ENCODE data around the gene SOBP.

The SOBP gene

DNA sequence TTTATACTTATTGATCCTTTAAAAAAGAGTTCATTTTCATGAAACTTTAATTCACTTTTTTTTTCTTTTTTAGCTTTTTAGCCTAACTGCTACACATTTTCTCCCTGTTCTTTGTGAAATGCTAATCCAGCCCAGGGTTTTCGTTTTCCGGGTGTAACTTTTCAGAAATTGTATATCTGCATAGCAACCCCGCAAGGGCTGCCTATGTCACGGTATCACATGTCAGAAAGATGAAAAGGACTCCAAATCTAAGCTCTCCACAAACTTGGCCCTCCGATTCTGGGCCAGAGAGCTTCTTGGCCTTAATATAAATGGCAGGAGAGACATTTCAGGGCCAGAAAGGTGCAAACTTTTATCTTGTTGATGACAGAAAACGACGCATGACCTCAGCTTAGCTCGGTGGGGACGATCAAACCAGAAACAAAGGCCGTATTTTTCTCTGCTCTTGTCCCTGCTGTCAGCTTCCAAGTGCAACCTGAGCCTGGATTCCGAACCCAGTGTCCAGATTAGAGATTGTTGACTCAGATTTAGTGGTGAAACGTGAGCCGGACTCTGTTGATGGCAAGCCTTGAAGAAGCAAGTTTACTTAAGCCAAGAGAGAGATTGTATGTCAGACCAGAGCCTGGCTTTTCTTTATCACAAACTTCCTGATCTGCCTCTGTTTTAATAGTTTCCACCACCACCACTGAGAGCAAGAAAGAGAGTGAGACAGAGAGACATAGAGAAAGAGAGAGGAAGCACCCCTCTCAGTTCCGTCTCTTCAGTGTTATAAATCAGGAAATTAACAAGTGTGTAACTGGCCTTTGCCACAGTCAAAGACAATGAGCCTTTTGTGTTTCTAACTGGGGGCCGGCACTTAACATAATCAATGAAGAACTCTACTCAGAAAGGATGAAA, 176.4 kb downstream of the SOBP start:
- peak; percentile 13 to 56 for DNase-seq

DNA sequence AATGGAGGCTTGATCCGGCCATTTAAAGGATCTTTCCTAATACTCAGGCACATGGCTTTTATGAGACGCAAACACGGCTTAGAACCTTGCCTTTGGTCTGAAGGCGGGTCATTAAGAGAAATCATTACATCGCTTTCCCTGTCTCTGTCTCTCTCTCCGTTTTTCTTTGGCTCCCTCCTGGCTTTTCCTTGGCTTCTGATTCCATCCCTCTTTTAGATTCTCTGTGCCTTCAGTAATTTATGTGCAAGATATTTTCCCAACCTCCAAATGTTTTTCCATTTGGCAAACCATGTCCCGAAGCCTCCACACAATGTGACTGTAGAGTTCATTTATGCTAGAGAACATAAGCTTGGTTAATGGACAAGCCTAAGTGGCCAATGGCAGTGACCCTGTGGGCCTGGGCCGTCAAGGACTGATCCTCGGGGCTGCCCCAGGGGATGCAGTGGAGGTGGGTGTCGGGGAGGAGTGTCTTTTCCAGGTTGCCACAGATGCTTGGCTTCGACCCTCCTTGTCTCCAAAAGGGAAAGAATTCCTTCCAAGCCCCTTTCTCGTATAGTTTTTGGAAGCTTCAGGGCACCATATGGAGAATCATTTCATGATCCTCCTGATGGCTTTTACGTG, 177.2 kb downstream of the SOBP start:
- DNase-seq: no peak

DNA sequence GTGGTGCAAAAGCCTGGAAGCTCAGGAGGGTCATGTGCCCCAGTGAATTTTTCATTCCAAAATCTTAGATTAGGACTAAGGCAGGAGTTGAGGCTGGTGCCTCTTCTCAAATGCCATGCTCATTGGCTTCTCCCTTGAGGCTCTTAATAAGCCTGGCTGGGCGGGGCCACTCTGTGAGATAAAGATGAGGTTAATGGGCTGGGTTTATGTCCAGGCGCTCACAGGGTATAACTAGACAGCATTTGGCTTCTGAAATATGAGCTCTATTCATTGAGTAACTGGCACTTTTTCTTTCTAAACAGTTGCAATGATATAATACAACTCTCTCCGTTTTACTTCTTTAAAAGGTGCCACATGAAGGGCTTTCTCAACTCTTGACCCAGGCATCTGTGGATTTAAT, 177.9 kb downstream of the SOBP start:
- DNase-seq: no peak

DNA sequence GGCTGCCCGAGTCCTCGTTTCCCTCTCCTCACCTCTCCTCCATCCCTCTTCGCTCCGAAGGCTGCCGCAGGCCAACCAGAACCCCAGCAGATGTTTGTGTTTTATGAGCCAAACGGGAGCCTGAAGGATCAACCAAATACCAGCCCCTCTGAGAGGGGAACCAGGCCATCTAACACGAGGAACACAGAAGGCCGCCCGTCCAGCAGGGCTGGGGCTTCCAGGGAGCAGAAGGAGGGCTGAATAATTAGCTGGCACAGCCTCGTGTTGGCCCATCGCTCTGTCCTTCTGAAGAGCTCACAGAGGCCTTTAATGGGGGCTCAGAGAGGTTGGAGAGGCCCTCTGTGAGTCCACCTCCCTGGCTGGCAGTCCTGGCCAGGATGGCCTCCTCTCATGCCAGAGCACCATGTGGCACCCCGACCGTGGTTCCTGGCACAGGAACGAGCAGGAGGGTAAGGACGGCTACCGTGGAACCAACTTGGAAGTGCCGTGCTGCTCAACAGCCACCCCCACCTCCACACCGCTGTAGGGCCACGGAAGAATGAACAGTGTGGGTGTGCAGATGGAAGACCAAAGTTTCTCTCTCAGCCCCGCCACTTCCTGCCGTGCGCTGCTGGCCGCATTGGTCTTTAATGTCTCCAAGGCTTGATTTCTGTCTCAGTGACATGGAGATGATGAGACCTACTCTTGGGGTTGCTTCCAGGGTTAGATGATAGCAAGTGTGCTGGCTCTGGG, 179.0 kb downstream of the SOBP start:
- no peak for DNase-seq

DNA sequence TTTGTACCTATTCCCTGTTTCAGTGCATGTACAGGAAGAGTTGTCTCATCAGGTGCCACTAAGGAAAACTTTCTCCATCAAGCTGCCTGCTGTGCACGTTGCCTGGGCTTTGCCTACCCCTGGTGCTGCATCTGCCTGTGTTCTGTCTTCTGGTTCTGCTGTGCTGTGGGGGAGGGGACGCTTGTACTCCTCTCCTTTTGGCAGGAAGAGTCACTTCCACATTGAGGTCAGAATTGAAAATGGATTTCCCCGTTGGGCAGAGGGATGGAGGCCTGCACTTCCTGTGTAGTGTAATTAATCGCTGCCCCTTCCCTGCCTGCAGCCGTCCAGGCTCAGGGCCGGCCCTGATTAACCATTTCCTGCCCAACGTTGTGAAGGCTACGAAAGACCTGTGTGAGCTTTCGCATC, 180.9 kb downstream of the SOBP start:
- DNase-seq: peak; percentile 91

DNA sequence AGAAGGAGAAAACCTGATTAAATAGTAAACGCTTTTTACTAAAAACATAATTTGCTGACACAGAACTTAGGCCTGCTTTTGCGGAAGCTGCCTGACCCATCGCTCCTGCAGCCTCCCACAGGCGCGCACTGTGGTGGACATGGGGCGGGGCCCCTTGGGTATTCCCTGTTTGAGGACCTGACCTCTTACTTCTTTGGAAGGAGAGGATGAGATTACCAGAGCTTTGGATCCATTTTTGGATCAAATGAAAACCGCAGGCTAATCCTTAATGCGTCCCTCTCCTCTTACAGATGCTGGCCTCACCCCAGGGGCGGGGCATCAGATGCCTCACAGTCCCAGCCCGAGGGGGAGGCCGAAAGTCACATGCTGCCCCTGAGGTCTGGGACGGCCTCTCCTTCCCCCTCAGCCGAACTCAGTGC, 183.2 kb downstream of the SOBP start:
- no peak for DNase-seq

DNA sequence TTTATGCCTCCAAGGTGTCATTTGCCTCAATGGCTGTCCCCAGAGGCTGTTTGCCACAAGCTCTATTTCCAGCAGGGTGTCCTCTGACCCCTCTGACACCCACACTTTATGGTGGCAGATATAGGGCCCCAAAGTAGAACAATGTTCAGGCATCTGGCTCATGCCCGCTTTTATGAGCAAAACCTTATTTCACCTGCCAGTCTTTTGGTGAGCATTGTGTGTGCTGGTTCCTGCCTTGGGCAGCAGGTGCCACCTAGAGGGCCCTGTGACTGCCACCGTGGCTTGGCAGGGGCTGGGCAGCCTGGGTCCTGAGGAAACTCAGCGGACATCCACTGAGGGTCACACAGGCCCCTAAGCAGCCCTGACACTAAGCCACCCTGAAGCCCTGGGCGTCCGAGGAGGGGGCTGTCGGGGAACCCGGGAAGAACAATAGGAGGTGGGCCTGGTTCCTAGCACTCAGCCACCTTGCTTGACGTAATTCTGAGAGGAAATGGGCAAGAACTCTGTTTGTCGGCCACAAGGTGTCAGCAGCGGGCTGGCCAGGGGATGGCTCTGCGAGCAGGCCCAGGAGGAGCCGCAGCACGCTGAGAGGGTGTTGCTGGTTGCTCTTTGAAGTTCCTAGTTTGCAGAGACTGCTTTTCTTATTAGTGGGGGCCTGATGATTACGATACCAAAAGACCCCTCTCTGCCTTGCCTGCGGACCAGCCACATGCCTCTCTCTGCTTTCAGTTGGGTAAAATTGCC, 185.2 kb downstream of the SOBP start:
- DNase-seq: peak; percentile 70 to 86

DNA sequence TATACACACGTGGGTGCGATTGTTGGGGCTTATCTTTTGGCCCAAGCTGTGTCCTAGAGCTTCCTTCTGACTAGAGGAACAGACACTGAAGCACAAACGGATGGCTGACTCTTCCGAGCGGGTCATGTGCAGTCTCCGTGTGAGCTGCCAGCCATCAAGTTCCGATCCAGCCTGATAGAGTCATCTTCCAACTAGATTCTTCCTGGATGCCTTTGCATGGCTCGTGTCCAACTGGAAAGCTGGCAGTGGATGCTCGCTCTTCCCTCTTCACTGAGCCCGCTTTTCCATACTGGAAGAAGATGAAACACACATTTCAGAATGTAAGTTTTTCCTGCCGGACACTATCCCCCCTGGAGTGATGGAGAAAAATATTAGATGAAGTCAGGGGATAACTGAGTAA, 186.1 kb downstream of the SOBP start:
- no peak for DNase-seq

DNA sequence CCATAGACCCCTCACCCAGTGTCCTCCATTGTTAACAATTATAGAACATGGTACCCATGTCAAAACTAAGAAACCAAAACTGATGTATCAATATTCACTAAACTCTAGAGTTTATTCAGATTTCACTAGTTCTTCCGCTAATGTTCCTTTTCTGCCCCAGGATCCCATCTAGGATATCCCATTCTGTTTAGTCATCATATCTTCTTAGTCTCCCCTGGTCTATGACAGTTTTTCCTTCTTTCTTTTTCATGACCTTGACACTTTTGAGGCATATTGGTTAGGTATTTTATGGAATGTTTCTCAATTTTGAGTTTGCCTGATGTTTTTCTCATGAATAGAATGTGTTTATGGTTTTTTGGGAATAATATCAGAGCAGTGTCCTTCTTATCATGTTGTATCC, 187.5 kb downstream of the SOBP start:
- DNase-seq: no peak

DNA sequence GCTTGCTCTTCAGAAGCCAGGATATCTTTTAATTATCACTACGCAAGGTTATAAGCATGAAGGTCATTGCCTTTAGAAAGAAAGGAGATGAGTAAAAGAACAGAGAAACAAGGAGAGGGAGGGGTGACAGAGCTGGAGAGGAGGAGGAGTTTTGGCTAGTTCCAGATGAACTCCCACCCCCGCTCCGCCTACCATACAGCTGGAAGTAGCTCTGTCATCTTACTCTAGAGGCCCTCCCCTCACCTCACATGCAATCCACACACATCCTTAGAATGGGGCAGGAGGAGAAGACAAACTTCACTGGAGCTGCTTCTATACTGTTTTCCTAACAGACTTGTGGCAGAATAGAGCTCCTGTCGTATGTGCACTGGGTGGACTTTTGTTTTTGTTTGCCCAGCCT, 189.5 kb downstream of the SOBP start:
- DNase-seq: no peak

DNA sequence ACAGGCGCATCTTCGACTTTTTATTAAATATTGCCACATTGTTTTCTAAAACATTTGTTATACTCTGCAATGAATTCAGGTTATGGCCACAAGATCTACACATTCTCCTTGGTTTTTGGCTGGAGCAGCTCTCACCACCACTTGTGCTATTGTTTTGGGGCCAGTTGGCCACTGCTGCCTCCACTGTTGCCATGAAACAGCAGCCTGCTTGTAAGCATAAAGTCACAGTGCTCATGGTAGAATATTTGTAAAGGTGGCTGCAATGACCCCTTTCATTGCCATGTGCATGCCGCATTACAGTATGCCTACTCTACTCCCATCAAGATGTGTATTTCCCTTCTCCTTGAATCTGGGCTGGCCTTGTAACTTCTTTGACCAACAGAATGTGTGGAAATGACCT, 192.8 kb downstream of the SOBP start:
- DNase-seq: no peak

DNA sequence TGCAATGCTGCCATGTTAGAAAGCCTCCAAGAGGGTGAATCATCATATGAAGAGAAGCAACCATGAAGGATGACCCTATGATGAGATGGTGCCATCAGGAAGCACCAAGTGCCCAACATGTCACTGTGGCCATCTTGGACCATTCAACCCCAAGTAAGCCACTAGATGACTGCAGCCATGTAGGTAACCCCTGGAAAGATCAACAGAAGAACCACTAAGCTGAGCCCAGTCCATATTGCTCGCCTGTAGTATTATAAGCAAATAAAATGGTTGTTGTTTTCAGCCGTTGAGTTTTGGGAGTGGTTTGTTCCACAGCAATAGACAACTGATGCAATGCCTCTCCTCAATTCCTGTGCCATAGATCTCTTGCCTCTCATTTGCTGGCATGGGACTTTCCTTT, 193.3 kb downstream of the SOBP start:
- DNase-seq: no peak

DNA sequence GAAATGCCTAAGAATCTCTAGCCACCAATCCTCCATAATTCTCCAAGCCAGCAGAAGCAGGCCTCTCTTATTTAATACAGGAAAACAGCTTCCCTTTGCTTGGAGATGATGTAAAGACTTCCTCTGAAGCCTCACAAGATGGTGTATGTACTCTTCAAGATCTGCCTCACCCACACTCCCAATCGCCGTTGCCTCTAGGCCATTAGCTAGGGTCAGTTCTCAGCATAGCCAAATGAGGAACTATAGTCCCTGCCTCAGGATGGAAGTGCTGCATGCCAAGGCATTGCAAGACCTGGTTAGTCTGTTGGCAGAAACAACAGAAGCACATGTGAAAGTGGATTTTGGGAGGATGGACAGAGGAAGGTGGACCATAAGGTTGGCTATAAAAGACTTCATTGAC, 195.1 kb downstream of the SOBP start:
- no peak for DNase-seq

DNA sequence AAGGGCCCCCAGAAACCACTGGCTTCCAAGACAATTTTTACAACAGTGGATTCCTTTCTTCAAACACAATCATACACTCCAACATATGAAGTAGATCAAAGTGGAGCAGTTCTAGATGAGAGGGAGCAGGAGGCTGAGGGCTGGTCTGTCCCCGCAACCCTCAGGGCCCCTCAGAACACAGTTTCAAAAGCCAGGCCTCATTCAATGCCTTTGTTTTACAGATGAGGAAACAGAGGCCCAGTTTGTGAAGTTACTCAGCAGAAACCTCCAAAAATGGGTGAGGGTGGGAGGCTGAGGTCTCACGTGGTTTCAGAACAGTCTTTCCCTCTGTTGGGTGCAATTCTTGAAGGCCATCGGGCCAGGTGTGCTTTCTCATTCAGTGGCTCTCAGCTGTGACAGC, 199.3 kb downstream of the SOBP start:
- DNase-seq: no peak

DNA sequence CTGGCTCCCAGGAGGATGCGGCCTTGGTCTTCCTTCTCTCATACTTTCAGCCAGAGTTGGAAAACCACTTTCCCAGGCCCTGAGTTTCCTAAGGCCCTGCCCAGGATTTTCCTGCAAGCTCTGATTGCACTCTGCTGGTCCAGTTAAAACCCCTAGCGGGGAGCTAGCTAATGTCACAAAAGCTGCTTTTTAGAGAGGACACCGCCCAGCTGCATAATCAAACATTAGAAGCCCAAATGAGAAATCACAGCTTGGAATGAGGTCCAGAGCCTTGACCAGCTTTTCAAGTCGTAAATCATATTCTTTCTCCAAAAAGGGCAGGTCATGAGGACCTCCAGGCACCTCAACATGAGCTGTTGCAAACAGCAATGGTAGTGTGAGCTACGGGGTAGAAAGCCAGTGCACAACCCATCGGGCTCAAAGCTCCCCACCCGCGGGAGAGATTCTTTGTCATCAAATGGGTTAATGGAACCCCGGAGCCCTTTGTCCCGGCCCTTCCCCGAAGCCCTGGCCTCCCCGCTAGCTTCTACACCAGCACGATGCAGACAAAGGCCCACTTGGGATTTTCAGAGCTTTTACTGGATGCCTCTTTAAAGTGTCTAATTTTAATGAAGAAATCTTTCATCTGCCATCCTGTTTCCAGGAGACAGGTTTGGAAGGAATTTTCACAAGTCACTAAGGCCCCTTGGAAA, 200.2 kb downstream of the SOBP start:
- no peak for DNase-seq

DNA sequence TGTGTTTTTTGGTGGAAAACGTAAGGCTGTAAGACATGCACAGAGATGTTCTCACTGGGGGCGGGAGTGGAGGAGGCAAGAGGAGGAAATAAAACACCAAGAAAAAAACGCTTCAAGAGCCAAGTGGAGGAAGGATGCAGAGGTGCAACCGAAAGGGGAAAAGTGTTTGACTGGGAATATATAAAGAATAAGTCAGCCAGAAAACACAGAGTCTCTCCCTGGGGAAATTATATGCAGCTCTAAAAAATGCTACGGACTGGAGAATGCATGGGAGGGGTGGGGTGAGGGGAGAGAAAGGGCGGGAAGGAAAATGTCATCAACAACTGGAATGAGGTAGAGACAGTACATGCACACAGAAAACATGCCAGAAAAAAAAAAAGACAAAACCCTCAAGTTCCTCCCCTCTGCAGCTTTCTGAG, 200.7 kb downstream of the SOBP start:
- no peak for DNase-seq

DNA sequence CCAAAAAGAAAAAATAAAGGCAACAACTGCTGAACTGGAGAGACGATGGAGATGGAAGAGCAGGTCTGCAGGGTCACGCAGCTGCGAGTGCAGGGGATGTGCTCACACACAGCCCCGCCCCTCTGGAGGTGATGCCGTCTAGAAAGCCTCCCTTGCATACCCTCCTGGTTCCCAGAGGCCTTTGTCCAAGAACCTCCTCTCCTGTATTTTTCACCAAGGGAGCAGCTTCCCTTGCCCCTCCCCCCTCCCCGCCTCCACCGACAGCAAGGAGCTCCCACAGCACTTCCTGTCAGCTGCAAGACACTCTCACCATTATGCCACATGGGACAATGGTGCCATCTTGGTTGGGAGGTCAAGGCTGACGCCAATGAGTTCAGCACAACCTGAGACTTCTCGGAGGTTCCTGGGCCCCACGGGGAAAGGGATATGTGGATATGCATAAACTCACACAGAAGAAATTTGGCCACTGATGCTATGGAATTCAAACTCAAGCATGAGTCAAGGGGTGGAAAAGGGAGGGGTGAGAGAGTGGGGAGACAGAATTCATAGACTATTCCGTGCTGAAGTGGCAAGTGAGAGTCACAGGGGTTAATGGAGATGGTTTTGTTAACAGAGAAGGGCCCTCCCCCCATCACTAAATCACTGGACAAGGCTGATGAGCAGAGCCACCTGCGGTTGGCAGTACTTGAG, 201.3 kb downstream of the SOBP start:
- peak; percentile 41 to 65 for DNase-seq

DNA sequence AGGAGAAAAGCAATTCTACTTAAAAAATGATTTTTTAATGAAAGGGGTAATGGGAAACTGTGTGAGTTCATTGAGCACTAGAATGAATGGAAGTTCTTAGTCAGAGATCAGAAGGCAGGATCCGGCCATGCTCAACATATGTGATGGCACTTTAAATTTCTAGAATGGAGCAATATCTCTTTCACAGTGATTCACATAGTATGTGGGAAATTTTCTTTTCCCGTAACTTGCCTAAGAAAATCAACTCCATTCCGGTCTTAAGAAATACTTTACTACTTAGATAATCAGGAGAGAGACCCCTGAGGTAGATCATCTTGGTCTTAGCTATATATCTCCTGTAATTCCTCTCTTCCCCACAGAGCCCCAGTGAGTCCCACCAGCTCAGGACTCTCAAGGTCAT, 202.4 kb downstream of the SOBP start:
- DNase-seq: no peak

DNA sequence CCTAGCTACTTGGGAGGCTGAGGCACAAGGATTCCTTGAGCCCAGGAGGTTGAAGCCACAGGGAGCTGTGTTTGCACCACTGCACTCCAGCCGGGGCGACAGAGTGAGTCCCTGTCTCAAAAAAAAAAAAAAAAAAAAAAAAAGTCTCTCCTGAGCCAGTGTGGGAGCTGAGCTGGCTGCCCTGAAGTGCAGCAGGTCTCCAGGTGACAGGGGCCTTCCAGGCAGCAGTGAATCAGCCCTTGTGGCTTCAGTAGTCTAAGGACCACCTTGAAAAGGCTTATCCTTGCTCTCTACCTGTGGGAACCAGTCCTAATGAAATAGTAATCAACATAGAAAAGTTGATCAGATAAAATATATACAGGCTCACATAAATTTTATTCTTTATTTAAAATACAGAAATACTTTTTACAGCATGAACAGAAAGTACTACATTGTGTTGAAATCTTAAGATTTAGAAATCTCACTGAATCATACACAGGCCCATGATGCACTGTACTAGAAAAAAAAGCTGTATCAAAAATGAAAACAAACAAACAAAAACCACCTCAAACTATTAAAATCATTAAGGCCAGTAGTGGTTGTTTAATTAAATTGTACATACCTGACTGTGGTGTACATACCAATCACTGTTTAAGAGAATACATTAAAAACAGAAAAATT, 205.3 kb downstream of the SOBP start:
- DNase-seq: no peak

DNA sequence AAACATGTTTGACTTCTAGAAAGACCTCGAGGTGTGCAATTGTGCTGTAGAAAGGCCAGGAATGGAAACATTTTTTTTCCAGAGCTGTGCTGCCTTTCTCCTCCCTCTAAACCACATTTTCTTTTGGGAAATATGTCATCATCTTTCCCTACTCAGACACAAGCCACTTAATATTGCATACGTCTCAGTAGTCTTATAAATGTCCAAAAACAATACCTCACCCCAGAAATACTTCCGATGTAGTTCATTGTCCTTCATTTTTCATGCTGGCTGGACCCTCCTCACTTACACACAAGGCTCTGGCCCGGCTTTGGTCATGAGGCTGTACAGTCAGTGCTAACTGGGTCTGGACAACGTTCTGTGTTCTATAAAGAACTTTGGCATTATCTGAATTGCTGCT, 207.8 kb downstream of the SOBP start:
- DNase-seq: no peak

DNA sequence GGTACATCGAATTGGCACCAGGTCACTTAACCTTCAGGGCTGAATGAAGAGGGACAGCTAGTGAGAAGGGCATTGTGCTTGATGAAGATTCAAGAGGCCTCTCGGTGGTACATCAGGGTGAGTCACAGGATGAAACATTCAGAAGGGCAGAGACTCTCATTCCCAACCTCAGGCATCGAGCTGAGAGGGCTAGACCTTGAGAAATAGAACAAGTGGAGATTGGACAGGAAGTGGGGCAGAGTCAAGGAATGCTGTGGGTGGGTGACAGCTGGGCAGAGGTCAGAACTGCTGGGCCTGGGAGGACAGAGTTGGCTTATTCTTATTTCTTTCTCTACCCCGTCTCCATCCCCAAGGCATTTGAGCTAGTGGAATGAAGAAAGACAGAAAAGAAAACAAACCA, 208.2 kb downstream of the SOBP start:
- no peak for DNase-seq

Data from SHP77 (cell line).